NCI-H1436 treated with DMSO at 0.1 percent for 48 hours (cell line): Measurements from ENCODE around the gene PTPRB.

ENCODE experiments used
- DNase-seq: peaks from one replicate; lab custom pipeline; 2025; lab: John Stamatoyannopoulos, UW

Gene PTPRB

GRCh38 chr12:70637303-70638085, at the start of gene PTPRB:
Gene PTPRB (minus strand): TSS chr12:70637429. CDS start chr12:70637395, 34 bp downstream.
- no peak for DNase-seq

DNA sequence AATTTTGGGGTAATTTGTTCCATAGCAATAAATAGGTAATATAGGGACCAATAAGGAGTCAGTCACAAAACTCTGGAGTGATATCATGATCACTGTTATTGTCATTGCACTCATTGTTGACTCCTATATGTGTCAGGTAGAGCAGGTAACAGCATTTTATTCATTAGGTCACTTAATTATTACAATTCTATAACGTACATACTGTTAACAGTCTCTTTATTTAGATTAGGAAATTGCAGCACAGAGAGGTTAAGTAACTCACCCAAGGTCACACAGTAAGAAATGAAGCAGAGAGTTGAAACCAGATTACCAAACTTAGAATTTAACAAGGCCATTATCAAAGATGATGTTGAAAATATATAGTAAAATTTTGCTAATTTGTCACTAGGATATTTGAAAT, 49.7 kb upstream of the PTPRB start:
- no peak for DNase-seq

DNA sequence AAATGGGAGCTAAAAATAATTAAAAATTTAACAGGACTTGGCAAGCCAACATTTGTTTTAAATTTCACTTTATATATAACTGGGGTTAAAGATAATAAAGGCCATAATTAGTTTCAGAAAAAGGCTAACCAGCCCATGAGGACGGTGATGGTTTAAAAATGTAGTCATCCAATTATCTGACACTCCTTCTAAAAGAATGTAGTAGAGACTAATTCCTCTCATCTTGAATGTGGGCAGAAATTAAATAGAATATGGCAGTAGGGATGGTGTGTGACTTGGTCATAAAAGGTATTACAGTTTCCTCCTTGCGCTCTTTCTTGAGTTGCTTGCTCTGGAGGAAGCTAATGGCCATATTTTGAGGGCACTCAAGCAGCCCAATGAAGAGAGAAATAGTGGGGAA, 49.1 kb upstream of the PTPRB start:
- DNase-seq = no peak

GRCh38 chr12:70683976-70684375, 46.7 kb upstream of the PTPRB start:
- no peak for DNase-seq

DNA sequence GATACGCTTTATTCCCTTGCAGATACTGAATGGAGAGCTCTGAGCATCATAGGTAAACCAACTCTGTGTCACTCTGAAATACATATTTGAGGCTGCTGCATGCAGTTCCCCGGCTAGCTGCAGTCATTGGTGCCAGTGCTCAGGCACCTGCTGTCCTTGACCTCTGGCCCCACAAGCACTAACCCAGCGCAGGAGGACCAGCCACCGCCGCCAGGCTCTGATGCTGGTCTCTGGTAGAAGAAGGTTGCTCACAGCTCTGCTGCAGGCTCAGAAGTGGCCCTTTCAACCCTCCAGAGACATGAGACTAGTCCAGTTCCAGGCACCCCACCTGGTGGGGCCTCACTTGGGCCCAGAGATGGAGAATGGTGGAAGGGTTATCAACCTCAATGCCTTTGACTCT, 34.5 kb upstream of the PTPRB start:
- DNase-seq = no peak

DNA sequence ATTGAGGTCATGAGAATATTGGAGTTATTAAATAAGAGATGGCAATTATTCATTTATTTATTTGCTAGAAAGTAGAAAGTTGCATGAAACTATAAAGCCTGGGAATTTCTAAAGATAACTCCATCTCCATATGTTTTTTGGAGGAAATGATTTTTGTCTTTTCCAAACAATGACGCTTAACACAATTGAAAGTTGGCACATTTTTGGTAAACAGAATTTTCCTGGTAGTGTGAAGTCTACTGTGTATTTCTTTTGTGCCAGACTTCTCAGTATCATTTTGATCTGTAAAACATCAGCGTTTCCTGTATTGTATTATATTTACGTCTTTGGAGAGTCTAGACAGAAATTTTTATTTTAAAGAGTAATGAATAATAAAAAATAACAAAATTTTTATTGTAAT, 33.7 kb upstream of the PTPRB start:
- DNase-seq = no peak

GRCh38 chr12:70667253-70667652, 30.0 kb upstream of the PTPRB start:
- DNase-seq = no peak

GRCh38 chr12:70666364-70666763, 29.1 kb upstream of the PTPRB start:
- DNase-seq = no peak

DNA sequence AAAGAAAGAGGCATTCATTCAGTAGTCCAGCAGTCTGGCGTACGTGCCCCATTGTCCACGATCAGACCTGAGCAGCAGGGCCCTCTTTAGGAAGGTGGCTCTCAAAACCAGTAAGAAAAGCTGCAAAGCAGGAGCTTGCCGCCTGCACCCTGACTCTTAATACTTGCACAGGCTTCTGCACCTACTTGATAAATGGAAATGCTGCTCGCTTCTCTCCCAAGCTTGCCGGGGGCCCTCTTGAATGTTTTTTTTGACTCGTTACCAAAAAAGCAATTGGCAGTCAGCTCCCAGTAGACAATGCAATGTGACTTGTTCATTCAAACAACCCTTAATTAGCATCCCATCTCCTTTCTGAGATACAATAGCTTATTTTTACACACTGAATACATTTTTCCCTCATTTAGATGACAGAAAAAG, 27.2 kb upstream of the PTPRB start:
- no peak for DNase-seq

DNA sequence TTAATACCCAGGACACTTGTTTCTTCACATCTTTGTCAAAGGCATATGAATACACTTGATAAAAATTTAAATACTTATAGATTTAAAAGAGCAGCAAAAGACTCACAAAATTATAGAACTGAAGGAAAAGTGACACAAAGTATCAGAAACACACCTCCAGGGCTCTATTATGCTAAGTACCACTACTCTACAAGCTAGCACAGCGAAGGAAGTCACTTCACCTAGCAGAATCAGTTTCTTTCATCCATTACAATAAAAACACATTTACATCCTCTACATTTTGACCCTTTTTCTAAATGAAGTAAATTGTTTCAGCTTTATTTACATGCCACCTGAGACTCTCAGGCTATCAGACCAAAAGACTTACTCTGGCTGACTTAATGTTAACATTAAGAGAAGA, 26.6 kb upstream of the PTPRB start:
- DNase-seq = no peak

GRCh38 chr12:70661466-70662161, 24.4 kb upstream of the PTPRB start:
- DNase-seq = no peak

DNA sequence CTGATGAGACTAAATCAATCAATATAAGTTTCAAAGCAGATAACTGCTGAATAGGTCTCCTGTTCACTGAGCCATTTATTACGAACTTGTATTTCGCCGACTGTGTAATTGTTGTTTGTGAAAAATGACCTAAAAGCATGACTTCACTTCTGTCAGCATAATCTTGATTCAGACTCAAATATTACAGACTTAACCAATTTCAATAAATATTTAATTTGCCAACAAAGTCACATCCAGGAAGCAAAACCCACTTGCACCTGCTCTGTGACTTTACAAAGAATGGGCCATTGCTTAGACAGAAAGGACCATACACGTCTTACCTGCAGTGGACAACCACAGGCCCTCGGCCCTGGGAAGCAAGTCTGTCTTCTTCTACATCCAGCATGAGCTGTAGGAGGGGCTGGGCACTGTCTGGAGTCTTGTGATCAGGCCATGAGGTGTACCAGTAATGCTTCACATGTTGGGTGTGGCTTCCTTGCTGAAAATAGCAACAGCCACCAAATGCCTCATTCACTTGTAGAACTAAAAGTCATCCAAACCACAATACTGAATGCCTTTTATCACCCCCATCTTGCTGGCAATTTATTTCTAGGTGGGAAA, 23.5 kb upstream of the PTPRB start:
- DNase-seq = no peak

DNA sequence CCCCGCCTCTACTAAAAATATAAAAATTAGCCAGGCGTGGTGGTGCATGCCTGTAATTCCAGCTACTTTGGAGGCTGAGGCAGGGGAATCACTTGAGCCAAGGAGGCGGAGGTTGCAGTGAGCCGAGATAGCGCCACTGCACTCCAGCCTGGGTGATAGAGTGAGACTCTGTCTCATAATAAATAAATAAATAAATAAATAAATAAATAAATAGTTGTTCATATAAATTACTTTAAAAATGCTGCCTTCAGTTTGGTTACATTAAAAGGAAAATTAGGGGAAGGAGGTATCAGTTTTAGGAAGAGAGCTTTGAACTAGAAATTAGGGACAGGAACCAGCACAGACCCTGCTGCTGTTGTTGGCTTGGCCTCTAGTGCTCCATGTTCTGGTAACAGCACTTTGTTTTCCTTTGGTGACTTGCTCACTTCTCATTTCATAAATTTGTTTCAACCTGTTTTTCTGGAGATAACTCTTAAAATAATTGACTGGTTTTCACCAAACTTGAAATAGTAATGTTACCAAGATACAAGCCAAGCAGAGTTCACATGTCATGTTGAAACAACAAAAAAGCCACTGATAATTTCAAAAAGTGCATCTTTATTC, 22.9 kb upstream of the PTPRB start:
- DNase-seq = no peak

DNA sequence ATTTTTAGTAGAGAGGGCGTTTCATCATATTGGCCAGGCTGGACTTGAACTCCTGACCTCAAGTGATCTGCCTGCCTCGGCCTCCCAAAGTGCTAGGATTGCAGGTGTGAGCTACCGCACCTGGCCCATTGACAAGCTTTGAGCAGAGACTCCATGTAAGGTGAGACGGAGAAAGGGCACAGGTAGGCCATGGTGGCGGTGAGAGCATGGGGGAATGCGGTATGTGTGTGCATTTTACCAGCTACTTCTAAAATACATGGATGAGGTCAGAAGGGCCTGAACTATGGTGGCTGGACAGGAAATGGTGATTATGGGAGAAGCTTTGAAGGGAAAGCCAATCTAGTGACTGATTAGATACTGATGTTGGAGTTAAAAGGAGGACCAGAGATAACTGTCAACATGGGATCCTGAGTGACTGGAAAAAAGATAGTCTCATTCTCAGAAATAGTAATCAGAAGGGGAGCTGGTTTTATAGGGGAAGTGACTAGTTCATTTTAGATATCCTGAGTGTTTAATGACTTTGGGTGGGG, 21.9 kb upstream of the PTPRB start:
- no peak for DNase-seq

DNA sequence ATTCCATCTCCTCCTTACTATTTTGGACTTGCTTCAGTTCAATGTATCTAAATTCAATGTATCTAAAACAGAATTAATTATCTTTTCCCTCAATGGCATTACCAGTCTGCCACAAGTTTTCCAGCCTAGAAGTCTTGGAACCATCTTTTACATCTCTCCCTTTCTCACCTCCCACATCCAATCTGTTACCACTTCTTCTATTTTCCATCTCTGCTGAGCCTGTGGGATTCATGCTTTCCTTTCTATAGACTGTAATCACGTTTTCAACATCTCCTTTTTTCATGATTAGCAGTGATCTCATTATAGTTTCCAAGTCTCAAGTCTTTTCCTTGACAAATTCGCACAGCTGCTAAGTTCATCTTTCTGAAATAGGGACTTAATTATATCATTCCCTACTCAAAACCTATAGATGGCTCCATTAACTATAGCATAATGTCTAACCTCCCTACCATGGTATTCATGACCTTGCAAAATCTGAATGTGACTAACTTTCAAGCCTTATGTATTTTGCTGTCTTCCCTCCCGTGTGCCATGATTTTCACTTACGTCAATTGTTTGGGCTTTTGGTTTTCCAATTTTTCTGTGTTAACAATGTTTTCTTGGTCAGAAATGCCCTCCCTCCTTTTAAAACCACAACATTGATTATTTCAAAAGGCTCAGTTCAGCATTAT, 20.5 kb upstream of the PTPRB start:
- no peak for DNase-seq

- DNase-seq = no peak
These were observed 15.2 kb upstream of the PTPRB start for GRCh38 chr12:70652451-70652850.

GRCh38 chr12:70648831-70649230, 11.6 kb upstream of the PTPRB start:
- no peak for DNase-seq

- DNase-seq = no peak
These were observed 11.0 kb upstream of the PTPRB start for GRCh38 chr12:70648191-70648590.

- no peak for DNase-seq
These were observed 9.6 kb upstream of the PTPRB start for GRCh38 chr12:70646850-70647249.

GRCh38 chr12:70645494-70646317, 8.5 kb upstream of the PTPRB start:
- no peak for DNase-seq

GRCh38 chr12:70644861-70645260, 7.6 kb upstream of the PTPRB start:
- no peak for DNase-seq
